ENCODE measurements around the gene PRIMPOL. TPM values are rescaled to one million over a fixed set of nuclear protein-coding genes. Genes with fewer than 3 reads are reported as not detected.
"Not testable (repeated sequence)": the region's sequence is repeated elsewhere in the genome, so short reads cannot be mapped to it uniquely, and the experiment has no call there.

The PRIMPOL gene
- total and polyA plus RNA-seq, 2 of the 4 experiments (the other 2 are of a cell fraction), result 5.6 to 8.8 TPM

DNA sequence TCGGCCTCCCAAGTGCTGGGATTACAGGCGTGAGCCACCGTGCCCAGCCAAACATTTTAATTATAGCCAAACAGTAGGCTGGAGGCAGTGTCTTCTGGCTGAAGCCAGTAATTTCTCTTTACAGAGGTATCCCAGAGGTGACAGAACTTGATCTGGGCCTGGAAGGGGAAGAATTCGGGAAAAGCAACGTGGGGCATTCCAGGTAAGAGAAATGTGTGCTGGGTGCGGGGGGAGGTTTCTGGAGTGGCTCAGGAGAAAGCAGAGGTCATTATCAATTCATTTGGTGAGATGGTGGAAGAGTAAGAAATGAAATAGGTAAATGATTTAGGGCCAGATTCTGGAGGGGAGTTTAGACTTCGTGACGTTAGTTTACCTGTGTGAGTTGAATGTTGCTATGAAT is 2.4 kb downstream of the PRIMPOL start:
- no peak overlapping the region for H2AFZ ChIP-seq (replicated peaks; ENCODE audit: low read length, poor library complexity)
- H2BK5ac ChIP-seq (ENCODE audit: low read depth, low read length, poor library complexity, severe bottlenecking), result no peak overlapping the region
- no peak overlapping the region for H3K18ac ChIP-seq (ENCODE audit: low read depth, low read length)
- no peak overlapping the region for H2AK9ac ChIP-seq (replicated peaks; ENCODE audit: low read depth, low read length, poor library complexity)
- H4K5ac ChIP-seq (ENCODE audit: low read depth, low read length), result no peak overlapping the region
- no peak overlapping the region for H3K4me3 ChIP-seq (ENCODE audit: insufficient read depth, low read depth, low read length)
- intact Hi-C loops (cut with micrococcal nuclease), result no loop called here
- H4K20me1 ChIP-seq (ENCODE audit: insufficient read depth, low read length), result peaks cover 15% of the 10 kb centered on the region; the same call in 1 of the 2 replicates
- no peaks in the 10 kb centered on the region for H3K9me1 ChIP-seq (ENCODE audit: insufficient read depth, low read length)
- H3K79me1 ChIP-seq (ENCODE audit: low read depth in 1 of 2, low read length in 2 of 2), result peaks cover 20 to 26% of the 10 kb centered on the region in 2 experiments
- DNase-seq (no peak), ATAC-seq (ENCODE audit: low read depth) (no peak)
- no peak overlapping the region for H2AK5ac ChIP-seq (ENCODE audit: low read depth, low read length)
- H3K36me3 ChIP-seq (ENCODE audit: control insufficient read depth, insufficient read depth, low read length), result no peaks in the 10 kb centered on the region
- no peak overlapping the region for H3K27ac ChIP-seq (ENCODE audit: insufficient read depth, low read length)
- H4K8ac ChIP-seq (ENCODE audit: low read depth in 2 of 2, low read length in 2 of 2), result no peak overlapping the region
- no peak overlapping the region for H3K14ac ChIP-seq (replicated peaks; ENCODE audit: low read depth, low read length)
- H3K56ac ChIP-seq (ENCODE audit: extremely low read depth, insufficient read depth, low read length), result no peak overlapping the region
- no peak overlapping the region for H2BK15ac ChIP-seq (ENCODE audit: low read depth, low read length)
- no peaks in the 10 kb centered on the region for H3K9me3 ChIP-seq (ENCODE audit: control insufficient read depth, insufficient read depth, low read length)
- 98% methylated on average over 5 of the region's 8 CpGs; no CpG with 5 or more reads in 1 of the 2 experiments for WGBS, 2 experiments (ENCODE audit: extremely low coverage in 2 of 2, insufficient read length in 1 of 2)
- no peak overlapping the region for H3K9ac ChIP-seq (ENCODE audit: low read depth, low read length)
- POLR2A ChIA-PET (ENCODE audit: unreplicated experiment), result no interaction called here
- no peak overlapping the region for H2BK120ac ChIP-seq (ENCODE audit: low read depth, low read length)
- TF ChIP-seq BHLHE40 (IDR thresholded peaks at IDR 0.05; ENCODE audit: low read depth, low read length) (no peak), SMC3 (IDR thresholded peaks at IDR 0.05; ENCODE audit: low read depth, low read length) (no peak), MAFK (IDR thresholded peaks at IDR 0.05; ENCODE audit: low read depth, low read length) (no peak)
- H3K4me1 ChIP-seq (ENCODE audit: control insufficient read depth, insufficient read depth, low read length), result peaks cover 6% of the 10 kb centered on the region
- BruUV-seq (replicated peaks), result no TSS peak
- H3K23ac ChIP-seq (ENCODE audit: low read depth, low read length), result no peak overlapping the region
- dilution Hi-C loops (cut with HindIII; ENCODE audit: low sequenced_read_pairs, unreplicated experiment), result no loop called here
- no peak overlapping the region for H4K91ac ChIP-seq (ENCODE audit: insufficient read depth, low read depth, low read length)
- CTCF ChIA-PET, result no interaction called here
- in situ Hi-C loops (cut with MboI; ENCODE audit: low sequenced_read_pairs), result no loop called here
- H2BK20ac ChIP-seq (ENCODE audit: low read depth, low read length), result no peak overlapping the region
- no peak overlapping the region for H3K4ac ChIP-seq (ENCODE audit: low read depth, low read length)
- no peak overlapping the region for H3K4me2 ChIP-seq (ENCODE audit: low read depth, low read length)
- no peaks in the 10 kb centered on the region for H3K27me3 ChIP-seq (ENCODE audit: control insufficient read depth, insufficient read depth, low read length)

- H4K5ac ChIP-seq (ENCODE audit: low read depth, low read length); POLR2A ChIA-PET (ENCODE audit: unreplicated experiment); H3K56ac ChIP-seq (ENCODE audit: extremely low read depth, insufficient read depth, low read length); H3K18ac ChIP-seq (ENCODE audit: low read depth, low read length); H2AFZ ChIP-seq (replicated peaks; ENCODE audit: low read length, poor library complexity); H3K9me3 ChIP-seq (ENCODE audit: control insufficient read depth, insufficient read depth, low read length); dilution Hi-C loops (cut with HindIII; ENCODE audit: low sequenced_read_pairs, unreplicated experiment); H3K14ac ChIP-seq (replicated peaks; ENCODE audit: low read depth, low read length); H2AK9ac ChIP-seq (replicated peaks; ENCODE audit: low read depth, low read length, poor library complexity); intact Hi-C loops (cut with micrococcal nuclease); H3K27ac ChIP-seq (ENCODE audit: insufficient read depth, low read length); CTCF ChIA-PET; H3K4me1 ChIP-seq (ENCODE audit: control insufficient read depth, insufficient read depth, low read length); in situ Hi-C loops (cut with MboI; ENCODE audit: low sequenced_read_pairs); BruUV-seq (replicated peaks); H3K9ac ChIP-seq (ENCODE audit: low read depth, low read length); H3K9me1 ChIP-seq (ENCODE audit: insufficient read depth, low read length); H2BK20ac ChIP-seq (ENCODE audit: low read depth, low read length); H4K20me1 ChIP-seq (ENCODE audit: insufficient read depth, low read length); H3K4me3 ChIP-seq (ENCODE audit: insufficient read depth, low read depth, low read length); H3K27me3 ChIP-seq (ENCODE audit: control insufficient read depth, insufficient read depth, low read length); H3K36me3 ChIP-seq (ENCODE audit: control insufficient read depth, insufficient read depth, low read length); H3K4me2 ChIP-seq (ENCODE audit: low read depth, low read length); H2BK15ac ChIP-seq (ENCODE audit: low read depth, low read length); H3K23ac ChIP-seq (ENCODE audit: low read depth, low read length); ATAC-seq (ENCODE audit: low read depth); DNase-seq; H4K91ac ChIP-seq (ENCODE audit: insufficient read depth, low read depth, low read length); H4K8ac ChIP-seq (ENCODE audit: low read depth in 2 of 2, low read length in 2 of 2): not testable (repeated sequence)
- Histone ChIP-seq H2BK120ac (ENCODE audit: low read depth, low read length) (peak overlapping the region; percentile 52; the same call in 1 of the 2 replicates), H3K79me1 (ENCODE audit: low read depth in 1 of 2, low read length in 2 of 2) (peaks cover 17 to 21% of the 10 kb centered on the region in 2 experiments), H2AK5ac (ENCODE audit: low read depth, low read length) (0 out of 2 replicates have a peak overlapping the region, but pooled peaks have one; percentile 80), H2BK5ac (ENCODE audit: low read depth, low read length, poor library complexity, severe bottlenecking) (peak overlapping the region; percentile 30), H3K4ac (ENCODE audit: low read depth, low read length) (peak overlapping the region; percentile 68; the same call in 1 of the 2 replicates)
These were observed 3.1 kb downstream of the PRIMPOL start for GRCh38 chr4:184652681-184653080.

All from IMR-90 (cell line).